Endometrial microvascular endothelial cells (primary cell): ENCODE results near the gene NEAT1. TPM values are rescaled to one million over a fixed set of nuclear protein-coding genes. Genes with fewer than 3 reads are reported as not detected.

Experiments
- in situ Hi-C: cut with HindIII; loops from 2 replicates; pipeline ENCODE4 v1.10.0; 2017; ENCODE audit warnings: low sequenced_read_pairs, low pct_unique_long_range_greater_than_20kb; ENCODE audit errors: inconsistent ontology term
- total RNA-seq: library from RNA; depleted of rRNA; stranded (reverse); fragments of >200 nt; gene quantifications from one replicate; pipeline ENCODE4 v1.2.3, GENCODE V29; 2015; ENCODE audit errors: inconsistent ontology term

Gene NEAT1
- total RNA-seq, 1 donor from 2014 or later = 14.8 TPM

GRCh38 chr11:65429068-65429681 is 6.6 kb downstream of the NEAT1 start:
- in situ Hi-C loops = no loop called here

DNA sequence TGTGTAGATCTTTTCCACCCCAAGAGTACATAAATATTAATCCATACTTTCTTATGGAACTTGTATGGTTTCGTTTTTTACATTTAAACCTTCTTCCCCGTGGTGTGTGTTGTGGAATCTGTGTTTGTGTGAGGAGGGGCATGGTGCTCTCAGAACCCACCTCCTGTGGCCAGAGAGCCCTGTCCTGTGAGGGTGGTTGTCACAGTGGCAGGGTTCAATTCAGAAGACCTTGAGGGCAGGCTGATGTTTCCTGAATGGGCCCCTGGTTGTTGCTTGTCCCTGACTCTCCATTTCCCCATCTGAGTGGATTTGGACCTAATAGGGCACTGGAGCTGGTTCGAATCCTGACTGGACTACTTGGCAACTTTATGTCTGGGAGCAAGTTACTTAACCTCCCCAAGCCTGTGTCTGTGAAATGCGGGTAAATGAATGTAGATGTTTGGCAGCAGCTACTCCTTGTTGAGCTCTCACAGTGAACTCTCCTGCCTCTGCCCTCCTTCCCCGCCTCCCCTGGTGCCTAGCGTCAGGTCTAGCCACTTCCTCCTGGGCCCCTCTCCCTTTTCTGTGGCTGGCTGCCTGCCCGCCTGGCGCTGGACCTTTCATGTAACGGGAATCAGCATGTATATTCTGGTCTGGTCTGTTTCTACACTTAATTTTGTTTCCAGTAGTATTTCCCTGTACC is 7.3 kb downstream of the NEAT1 start:
- in situ Hi-C loops = no loop called here

DNA sequence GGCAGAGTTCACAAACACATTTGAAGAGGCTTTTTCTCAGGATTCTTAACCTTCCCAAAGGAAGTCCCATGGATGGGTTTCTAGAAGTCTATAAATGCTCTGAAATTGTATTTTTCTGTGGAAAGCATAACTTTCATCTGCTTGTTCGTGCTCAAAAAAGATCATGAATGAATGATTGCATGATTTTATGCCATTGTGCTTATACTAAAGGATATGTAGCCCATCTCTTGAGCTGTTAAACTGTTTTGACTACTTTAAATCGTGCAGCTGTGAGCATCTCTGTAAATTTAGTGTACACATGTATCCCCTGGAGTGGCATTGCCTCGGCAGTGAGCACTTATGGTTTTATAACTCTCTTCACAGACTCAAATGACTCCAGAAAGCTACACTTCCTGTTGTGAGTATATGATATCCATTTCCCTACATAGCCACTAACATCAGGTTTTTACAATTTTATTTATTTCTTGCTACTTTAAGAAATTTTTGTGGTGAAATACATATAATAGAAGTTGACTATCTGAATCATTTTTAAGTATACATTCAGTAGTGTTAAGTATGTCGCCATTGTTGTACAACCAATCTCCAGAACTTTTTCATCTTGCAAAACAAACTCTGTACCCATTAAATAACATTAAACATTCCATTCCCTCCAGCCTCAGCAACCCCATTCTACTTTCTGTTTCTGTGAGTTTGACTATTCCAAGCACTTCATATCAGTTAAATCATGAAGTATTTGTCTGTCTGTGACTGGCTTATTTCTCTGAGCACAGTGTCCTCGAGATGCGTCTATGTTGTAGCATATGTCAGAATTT is 8.0 kb downstream of the NEAT1 start:
- in situ Hi-C loops = no loop called here

GRCh38 chr11:65431451-65432099 is 9.0 kb downstream of the NEAT1 start:
- in situ Hi-C loops = no loop called here

GRCh38 chr11:65432100-65432650 is 9.6 kb downstream of the NEAT1 start:
- in situ Hi-C loops = no loop called here

- in situ Hi-C loops = no loop called here
Observed at GRCh38 chr11:65432686-65433582, 10.3 kb downstream of the NEAT1 start.

DNA sequence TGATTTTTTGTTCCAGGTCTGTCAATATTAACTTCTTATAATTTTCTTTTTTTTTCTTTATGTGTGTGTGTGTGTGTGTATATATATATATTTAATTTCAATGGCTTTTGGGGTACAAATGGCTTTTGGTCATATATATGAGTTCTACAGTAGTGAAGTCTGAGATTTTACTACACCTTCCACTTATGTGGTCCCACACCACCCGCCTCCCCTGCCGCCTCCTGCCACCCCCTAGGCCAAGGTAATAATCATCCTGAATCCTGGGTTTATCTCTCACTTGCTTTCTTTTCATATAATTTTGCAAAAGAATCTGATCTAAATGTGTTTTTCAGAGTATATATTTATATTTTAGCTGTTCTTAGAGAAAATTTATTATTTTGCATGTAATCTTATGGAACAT is 11.1 kb downstream of the NEAT1 start:
- in situ Hi-C loops = no loop called here

GRCh38 chr11:65434057-65434666 is 11.6 kb downstream of the NEAT1 start:
- in situ Hi-C loops = no loop called here

- in situ Hi-C loops = no loop called here
Observed at GRCh38 chr11:65434667-65435410, 12.2 kb downstream of the NEAT1 start.

DNA sequence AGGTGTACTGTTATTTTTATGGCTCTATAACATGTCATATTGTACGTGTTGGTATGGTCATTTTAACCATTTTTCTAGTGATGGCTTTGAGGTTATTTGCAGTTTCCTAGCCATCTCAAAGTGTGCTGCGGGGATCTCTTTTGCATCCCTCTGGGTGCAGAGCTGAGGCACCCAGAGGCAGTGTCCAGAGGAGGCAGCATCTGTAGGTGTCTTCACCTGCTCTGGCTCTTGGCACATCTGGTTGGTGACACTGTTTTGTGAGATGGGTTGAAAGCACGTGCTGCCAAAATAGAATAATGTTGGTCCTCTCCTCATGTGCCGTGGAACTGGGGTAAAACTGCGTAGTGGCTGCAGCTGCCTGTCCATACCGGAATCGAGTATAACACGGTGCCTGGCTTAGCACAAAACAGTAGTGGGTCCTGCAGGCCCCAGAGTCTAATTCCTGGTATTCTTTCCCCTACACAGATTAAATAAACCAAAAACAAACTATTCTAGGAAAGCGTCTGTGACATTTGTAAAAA is 12.9 kb downstream of the NEAT1 start:
- in situ Hi-C loops = no loop called here

- in situ Hi-C loops = no loop called here
Observed at GRCh38 chr11:65435981-65436411, 13.4 kb downstream of the NEAT1 start.

DNA sequence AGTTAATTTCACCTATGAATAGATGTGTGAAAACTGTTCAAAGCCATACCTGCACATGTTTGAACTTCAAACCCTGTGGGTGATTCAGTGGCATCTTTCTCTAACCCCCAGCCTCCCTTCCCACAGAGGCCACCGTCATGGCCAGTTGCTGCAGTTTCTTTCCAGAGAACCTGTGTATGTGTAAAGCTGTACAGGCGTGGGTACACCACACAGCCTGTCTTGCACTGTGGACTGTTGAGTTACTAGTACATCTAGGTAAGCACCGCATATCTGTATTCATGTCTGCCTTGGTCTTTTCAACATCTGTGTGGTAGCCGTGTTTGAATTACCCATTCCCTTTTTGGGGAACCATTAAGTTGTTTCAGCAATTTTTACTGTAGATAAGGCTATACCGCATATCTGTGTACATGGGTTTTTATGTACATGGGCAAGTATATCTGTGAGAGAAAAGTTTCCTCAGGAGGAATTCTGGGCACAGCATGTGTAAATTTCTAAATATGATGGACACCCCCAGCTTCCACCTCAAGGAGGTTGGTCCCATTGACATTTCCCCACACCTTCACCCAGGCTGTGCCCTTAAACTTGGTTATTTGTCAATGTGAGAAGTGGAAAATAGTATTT is 13.9 kb downstream of the NEAT1 start:
- in situ Hi-C loops = no loop called here

GRCh38 chr11:65437436-65438227 is 15.0 kb downstream of the NEAT1 start:
- in situ Hi-C loops = no loop called here

- in situ Hi-C loops = no loop called here
Observed at GRCh38 chr11:65438257-65439151, 15.9 kb downstream of the NEAT1 start.
